Adrenal gland (tissue), 12 donors: Measurements from ENCODE around the gene FKBP1B. TPM values are rescaled to one million over a fixed set of nuclear protein-coding genes. Genes with fewer than 3 reads are reported as not detected.

ENCODE experiments used
- polyA plus RNA-seq, 3 donors: library from polyadenylated mRNA; stranded (reverse); fragments of 200-250 nt in 2 of 3; fragments of 350-450 nt in 1 of 3; fragmentation: Illumina TruSeq in 1 of 3; extraction: RNeasy Lipid Tissue Mini Kit (QIAGEN cat#74804) in 1 of 3; gene quantifications; one replicate each; pipeline ENCODE4 v1.2.3, GENCODE V29; 2013 to 2014
- small RNA-seq, 2 donors: library from RNA; depleted of rRNA; stranded (forward); fragments of <200 nt; gene quantifications; one replicate each; pipeline ENCODE3, GENCODE V24; 2016
- total RNA-seq, 9 donors: library from RNA; depleted of rRNA in 4 of 9; stranded (reverse); fragments of >200 nt in 4 of 9; fragments of 120-200 nt in 1 of 9; fragmentation: NEBNext Ultra II Directional in 1 of 9; extraction: Animal tissue kit (Norgen Biotek cat#: 25700) in 1 of 9; gene quantifications; one replicate each; pipeline versions ENCODE4 v1.1.0 to v1.2.4, GENCODE V29; 2013 to 2023
- donor health status: healthy with polysubstance abuse.
- donor health status: Bipolar disorder and iron deficiency.
- donor health status: DM: yes; HTN: yes; CAD: no.
- donor health status: DM: no; HTN: no; CAD: no.
- donor health status: DM: no; HTN: no; CAD: no.
- donor health status: DM: yes; HTN: yes; CAD: no.

The FKBP1B gene
- total and polyA plus RNA-seq, 12 donors, result 3.7 to 18.2 (median 6.4) TPM

Small RNA genes lying within 50 kb of the gene (small RNA-seq; reads per million reads assigned to genes)
- gene RNU6-370P, result 0 reads per million in 2 donors

Other genes starting within 250 kb of the FKBP1B start
- 10 to 100 TPM in 8 of 9 donors, 1 to 10 TPM in 1; 3.4 to 26.7 (median 18.0) TPM for gene ATAD2B, start 122.6 kb upstream of the FKBP1B start, total RNA-seq
- gene ATAD2B, start 122.6 kb upstream of the FKBP1B start, polyA plus RNA-seq, result 1 to 10 TPM; 4.1 to 6.4 (median 5.9) TPM
- gene UBXN2A, start 109.3 kb upstream of the FKBP1B start, total RNA-seq, result 10 to 100 TPM in 6 of 9 donors, 1 to 10 TPM in 3; 6.2 to 17.3 (median 14.1) TPM
- 10 to 100 TPM in 1 of 3 donors, 1 to 10 TPM in 2; 5.4 to 11.4 (median 5.4) TPM for gene UBXN2A, start 109.3 kb upstream of the FKBP1B start, polyA plus RNA-seq
- under 1 TPM in 3 of 9 donors, not detected in 6; 0.30 to 0.61 (median 0.44) TPM for gene MFSD2B, start 39.7 kb upstream of the FKBP1B start, total RNA-seq
- under 1 TPM in 2 of 3 donors, not detected in 1; 0.03 to 0.16 TPM for gene MFSD2B, start 39.7 kb upstream of the FKBP1B start, polyA plus RNA-seq
- 10 to 100 TPM in 5 of 9 donors, 1 to 10 TPM in 4; 4.1 to 18.0 (median 12.5) TPM for gene WDCP, start 2.4 kb upstream of the FKBP1B start, total RNA-seq
- gene WDCP, start 2.4 kb upstream of the FKBP1B start, polyA plus RNA-seq, result 10 to 100 TPM in 1 of 3 donors, 1 to 10 TPM in 2; 1.9 to 13.0 (median 2.0) TPM
- 100 to 1,000 TPM in 3 of 9 donors, 10 to 100 TPM in 6; 61.2 to 209 (median 81.2) TPM for gene SF3B6, start 26.6 kb downstream of the FKBP1B start, total RNA-seq
- 100 to 1,000 TPM in 1 of 3 donors, 10 to 100 TPM in 2; 70.1 to 173 (median 75.8) TPM for gene SF3B6, start 26.6 kb downstream of the FKBP1B start, polyA plus RNA-seq
- 10 to 100 TPM; 18.4 to 31.8 (median 26.9) TPM for gene TP53I3, start 35.1 kb downstream of the FKBP1B start, total RNA-seq
- gene TP53I3, start 35.1 kb downstream of the FKBP1B start, polyA plus RNA-seq, result 10 to 100 TPM; 18.8 to 50.0 (median 48.4) TPM
- gene PFN4, start 73.6 kb downstream of the FKBP1B start, total RNA-seq, result 1 to 10 TPM in 2 of 9 donors, under 1 TPM in 4, not detected in 3; 0.41 to 1.6 (median 0.88) TPM
- gene PFN4, start 73.6 kb downstream of the FKBP1B start, polyA plus RNA-seq, result 1 to 10 TPM in 1 of 3 donors, under 1 TPM in 2; 0.82 to 2.7 (median 0.84) TPM
- gene FAM228B, start 73.7 kb downstream of the FKBP1B start, total RNA-seq, result 10 to 100 TPM in 8 of 9 donors, 1 to 10 TPM in 1; 1.9 to 33.0 (median 28.9) TPM
- 100 to 1,000 TPM in 1 of 3 donors, 10 to 100 TPM in 2; 18.8 to 141 (median 66.3) TPM for gene FAM228B, start 73.7 kb downstream of the FKBP1B start, polyA plus RNA-seq
- 1 to 10 TPM in 2 of 9 donors, under 1 TPM in 7; 0.28 to 2.4 (median 0.72) TPM for gene FAM228A, start 125.3 kb downstream of the FKBP1B start, total RNA-seq
- gene FAM228A, start 125.3 kb downstream of the FKBP1B start, polyA plus RNA-seq, result 1 to 10 TPM in 2 of 3 donors, under 1 TPM in 1; 0.64 to 2.4 (median 1.6) TPM